ENCODE results near the gene DIP2C. TPM values are rescaled to one million over a fixed set of nuclear protein-coding genes. Genes with fewer than 3 reads are reported as not detected.

The DIP2C gene
- 4.4 and 7.1 TPM in 2 replicates for total RNA-seq

GRCh38 chr10:689452-690371, at the start of gene DIP2C:
DIP2C (minus strand) TSS chr10:689668; CDS start chr10:689578, 90 bp downstream.

Other genes with a start within 250 kb of the DIP2C start
- gene LARP4B, start 242.0 kb upstream of the DIP2C start, total RNA-seq, result 22.7 and 23.7 TPM in 2 replicates